ENCODE data around the gene CHST13. TPM values are rescaled to one million over a fixed set of nuclear protein-coding genes. Genes with fewer than 3 reads are reported as not detected.

The CHST13 gene
- total RNA-seq, 1 experiment from 2014 or later = 0.91 TPM

GRCh38 chr3:126570103-126570541 is 46.2 kb downstream of the CHST13 start:
- intact Hi-C loops (cut with micrococcal nuclease) = no loop called here
- Histone ChIP-seq H3K9ac (ENCODE audit: low read length) (no peak overlapping the region), H3K9me3 (ENCODE audit: control insufficient read depth in 1 of 2, insufficient read depth in 1 of 2, low read depth in 1 of 2, low read length in 2 of 2) (no peaks in the 10 kb centered on the region), H4K20me1 (ENCODE audit: insufficient read depth) (no peaks in the 10 kb centered on the region), H3K36me3 (ENCODE audit: control insufficient read depth in 1 of 2, insufficient read depth in 2 of 2, low read length in 2 of 2) (no peaks in the 10 kb centered on the region), H3K4me2 (ENCODE audit: low read length) (no peak overlapping the region), H3K4me1 (ENCODE audit: control insufficient read depth in 1 of 2, insufficient read depth in 2 of 2, low read length in 2 of 2) (no peaks in the 10 kb centered on the region), H3K27ac (ENCODE audit: low read depth, low read length) (no peak overlapping the region), H3K9me2 (ENCODE audit: insufficient read depth) (no peaks in the 10 kb centered on the region), H3K79me2 (ENCODE audit: insufficient read depth, low read length) (no peaks in the 10 kb centered on the region), H2AFZ (ENCODE audit: low read depth, low read length, poor library complexity, severe bottlenecking) (no peak overlapping the region), H3K4me3 (replicated peaks in 1 of 2; ENCODE audit: low read depth in 1 of 2, low read length in 2 of 2) (no peak overlapping the region), H3K27me3 (ENCODE audit: insufficient read depth, low read length) (no peaks in the 10 kb centered on the region)
- 0 out of 6 replicates have a peak, but pooled peaks of 2 of the 3 experiments have one; percentile 13 to 17 for TF ChIP-seq CTCF (IDR thresholded peaks at IDR 0.05 in 2 of 3, conservative IDR thresholded peaks at IDR 0.05 in 1 of 3; ENCODE audit: borderline replicate concordance in 1 of 3, insufficient read depth in 1 of 3, low read depth in 2 of 3, low read length in 2 of 3)
- TF ChIP-seq, protein P1, sequence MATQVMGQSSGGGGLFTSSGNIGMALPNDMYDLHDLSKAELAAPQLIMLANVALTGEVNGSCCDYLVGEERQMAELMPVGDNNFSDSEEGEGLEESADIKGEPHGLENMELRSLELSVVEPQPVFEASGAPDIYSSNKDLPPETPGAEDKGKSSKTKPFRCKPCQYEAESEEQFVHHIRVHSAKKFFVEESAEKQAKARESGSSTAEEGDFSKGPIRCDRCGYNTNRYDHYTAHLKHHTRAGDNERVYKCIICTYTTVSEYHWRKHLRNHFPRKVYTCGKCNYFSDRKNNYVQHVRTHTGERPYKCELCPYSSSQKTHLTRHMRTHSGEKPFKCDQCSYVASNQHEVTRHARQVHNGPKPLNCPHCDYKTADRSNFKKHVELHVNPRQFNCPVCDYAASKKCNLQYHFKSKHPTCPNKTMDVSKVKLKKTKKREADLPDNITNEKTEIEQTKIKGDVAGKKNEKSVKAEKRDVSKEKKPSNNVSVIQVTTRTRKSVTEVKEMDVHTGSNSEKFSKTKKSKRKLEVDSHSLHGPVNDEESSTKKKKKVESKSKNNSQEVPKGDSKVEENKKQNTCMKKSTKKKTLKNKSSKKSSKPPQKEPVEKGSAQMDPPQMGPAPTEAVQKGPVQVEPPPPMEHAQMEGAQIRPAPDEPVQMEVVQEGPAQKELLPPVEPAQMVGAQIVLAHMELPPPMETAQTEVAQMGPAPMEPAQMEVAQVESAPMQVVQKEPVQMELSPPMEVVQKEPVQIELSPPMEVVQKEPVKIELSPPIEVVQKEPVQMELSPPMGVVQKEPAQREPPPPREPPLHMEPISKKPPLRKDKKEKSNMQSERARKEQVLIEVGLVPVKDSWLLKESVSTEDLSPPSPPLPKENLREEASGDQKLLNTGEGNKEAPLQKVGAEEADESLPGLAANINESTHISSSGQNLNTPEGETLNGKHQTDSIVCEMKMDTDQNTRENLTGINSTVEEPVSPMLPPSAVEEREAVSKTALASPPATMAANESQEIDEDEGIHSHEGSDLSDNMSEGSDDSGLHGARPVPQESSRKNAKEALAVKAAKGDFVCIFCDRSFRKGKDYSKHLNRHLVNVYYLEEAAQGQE (IDR thresholded peaks at IDR 0.05; ENCODE audit: low read depth) = no peak
- no TSS peak for BruUV-seq (replicated peaks)
- POLR2A ChIA-PET = no interaction called here
- CTCF ChIA-PET = interaction anchor here (1.5 kb wide), 1 partner anchor 47 kb away, joined by 3 read pairs; no protein-coding TSS in a partner anchor
- ATAC-seq = peak; percentile 73
- RAD21 ChIA-PET (ENCODE audit: low non-redundant PET in 1 of 2, low total read pairs in 2 of 2, uncharacterized antibody in 2 of 2, unreplicated experiment in 2 of 2) = no interaction called here
- DNase-seq (ENCODE audit: low read depth, low spot score) = no peak

All from HCT116 (cell line).